Fibroblast of pulmonary artery (primary cell): ENCODE measurements around the gene STX8.

Experiments
- DNase-seq: peaks from one replicate; pipeline ENCODE4 v3.0.0-alpha.2; 2010; ENCODE audit warnings: low read depth
- H3K4me3 ChIP-seq: replicated peaks from 2 replicates; pipeline ENCODE4 v1.5.1; 2011; ENCODE audit warnings: low read depth, mild to moderate bottlenecking, control low read depth, low read length, moderate library complexity
- CTCF ChIP-seq: IDR thresholded peaks from 2 replicates; pipeline ENCODE4 v1.5.1; 2011; ENCODE audit warnings: mild to moderate bottlenecking, control low read depth, low read length, inconsistent platforms; ENCODE audit errors: missing control alignments

STX8 gene

GRCh38 chr17:9313346-9313745 lies 262.3 kb downstream of the STX8 start:
- no peak overlapping the region for H3K4me3 ChIP-seq
- no peak for DNase-seq
- TF ChIP-seq CTCF = no peak

GRCh38 chr17:9309216-9309615 lies 266.4 kb downstream of the STX8 start:
- no peak for DNase-seq
- no peak overlapping the region for H3K4me3 ChIP-seq
- TF ChIP-seq CTCF = no peak

GRCh38 chr17:9308069-9308468 lies 267.6 kb downstream of the STX8 start:
- no peak for TF ChIP-seq CTCF
- no peak overlapping the region for H3K4me3 ChIP-seq
- no peak for DNase-seq

- no peak for TF ChIP-seq CTCF
- no peak overlapping the region for H3K4me3 ChIP-seq
- DNase-seq = peak; percentile 28
Measured at GRCh38 chr17:9307313-9307998, 268.2 kb downstream of the STX8 start.

GRCh38 chr17:9306086-9306485 lies 269.5 kb downstream of the STX8 start:
- DNase-seq = no peak
- TF ChIP-seq CTCF = no peak
- no peak overlapping the region for H3K4me3 ChIP-seq

GRCh38 chr17:9299695-9300094 lies 275.9 kb downstream of the STX8 start:
- no peak for DNase-seq
- no peak overlapping the region for H3K4me3 ChIP-seq
- no peak for TF ChIP-seq CTCF

GRCh38 chr17:9298776-9299295 lies 276.8 kb downstream of the STX8 start:
- H3K4me3 ChIP-seq = no peak overlapping the region
- TF ChIP-seq CTCF = no peak
- no peak for DNase-seq
